MCF 10A (cell line): ENCODE results near the gene PTCH1. TPM values are rescaled to one million over a fixed set of nuclear protein-coding genes. Genes with fewer than 3 reads are reported as not detected.

Experiments used
- BruUV-seq: library from RNA; stranded (reverse); fragments of 400-500 nt; replicated peaks from 2 replicates; lab custom pipeline; 2021; lab: Mats Ljungman, UMichigan
- CTCF ChIA-PET: fragments of 300-600 bp; sonication (Branson Sonifier 250); formaldehyde crosslinking; extraction: SDS; loops from one replicate; lab custom pipeline; 2021; ENCODE audit warnings: antibody characterized with exemption, inconsistent platforms; lab: Yijun Ruan, JAX
- POLR2A ChIA-PET: fragments of 300-600, 350-650 bp; sonication (Branson Sonifier 250); formaldehyde crosslinking; extraction: SDS; loops from one replicate; lab custom pipeline; 2020; ENCODE audit warnings: antibody characterized with exemption, inconsistent platforms; lab: Yijun Ruan, JAX
- DNase-seq: peaks from one replicate; pipeline ENCODE4 v3.0.0-alpha.2; 2018; ENCODE audit not compliant: unreplicated experiment
- H3K27ac Mint-ChIP-seq: one replicate; pipeline ENCODE4 v1.8.0; 2022; ENCODE audit warnings: mild to moderate bottlenecking, low read depth, mixed read lengths; ENCODE audit not compliant: unreplicated experiment
- H3K27me3 Mint-ChIP-seq: one replicate; pipeline ENCODE4 v1.8.0; 2022; ENCODE audit warnings: mixed read lengths; ENCODE audit not compliant: insufficient read depth, unreplicated experiment
- H3K36me3 Mint-ChIP-seq: one replicate; pipeline ENCODE4 v1.8.0; 2022; ENCODE audit warnings: mild to moderate bottlenecking, moderate library complexity, mixed read lengths; ENCODE audit not compliant: insufficient read depth, unreplicated experiment
- H3K4me1 Mint-ChIP-seq: one replicate; pipeline ENCODE4 v1.8.0; 2022; ENCODE audit warnings: mixed read lengths; ENCODE audit not compliant: insufficient read depth, unreplicated experiment
- H3K4me3 Mint-ChIP-seq: one replicate; pipeline ENCODE4 v1.8.0; 2022; ENCODE audit warnings: mild to moderate bottlenecking, moderate library complexity, mixed read lengths; ENCODE audit not compliant: unreplicated experiment
- H3K9me3 Mint-ChIP-seq: one replicate; pipeline ENCODE4 v1.8.0; 2022; ENCODE audit warnings: mixed read lengths; ENCODE audit not compliant: unreplicated experiment
- CTCF ChIP-seq: fragments of 200-600 bp; IDR thresholded peaks from one replicate; pipeline ENCODE4 v1.8.0; 2022; ENCODE audit warnings: antibody characterized with exemption, mild to moderate bottlenecking; ENCODE audit not compliant: unreplicated experiment
- intact Hi-C: fragments of 100-400 bp; cut with micrococcal nuclease; formaldehyde crosslinking; loops from 2 replicates; pipeline ENCODE4 v1.14.1; 2022
- total RNA-seq: library from RNA; stranded (reverse); gene quantifications from 2 replicates; pipeline ENCODE4 v1.2.3, GENCODE V29; 2022

Gene PTCH1
- total RNA-seq, 1 experiment from 2014 or later, result 3.6 TPM

- intact Hi-C loops, result no loop called here
- H3K27me3 Mint-ChIP-seq, result peaks cover 27% of the 10 kb centered on the region
- TF ChIP-seq CTCF, result no peak
- no peaks in the 10 kb centered on the region for H3K4me1 Mint-ChIP-seq
- DNase-seq, result no peak
- H3K4me3 Mint-ChIP-seq, result no peak overlapping the region
- ChIA-PET POLR2A (no interaction called here), CTCF (interaction anchor here (0.6 kb wide), 1 partner anchor 338 kb away, joined by 3 read pairs; no protein-coding TSS in a partner anchor)
- no peaks in the 10 kb centered on the region for H3K36me3 Mint-ChIP-seq
- BruUV-seq, result no TSS peak
- no peaks in the 10 kb centered on the region for H3K9me3 Mint-ChIP-seq
- no peak overlapping the region for H3K27ac Mint-ChIP-seq
These were observed 29.2 kb upstream of the PTCH1 start for GRCh38 chr9:95545831-95546567.

- intact Hi-C loops, result no loop called here
- Mint-ChIP-seq H3K9me3 (no peaks in the 10 kb centered on the region), H3K4me1 (no peaks in the 10 kb centered on the region), H3K27me3 (peaks cover 38% of the 10 kb centered on the region), H3K4me3 (no peak overlapping the region), H3K36me3 (no peaks in the 10 kb centered on the region), H3K27ac (no peak overlapping the region)
- no peak for TF ChIP-seq CTCF
- CTCF ChIA-PET, result interaction anchor here (0.6 kb wide), 1 partner anchor 783 kb away, joined by 3 read pairs; no protein-coding TSS in a partner anchor
- POLR2A ChIA-PET, result no interaction called here
- DNase-seq, result no peak
- BruUV-seq, result no TSS peak
These were observed 17.4 kb upstream of the PTCH1 start for GRCh38 chr9:95533996-95534680.

- no peaks in the 10 kb centered on the region for H3K9me3 Mint-ChIP-seq
- no TSS peak for BruUV-seq
These were observed 13.1 kb upstream of the PTCH1 start for GRCh38 chr9:95529910-95530309.

More at GRCh38 chr9:95529910-95530309, 13.1 kb upstream of the PTCH1 start:
- ChIA-PET CTCF (no interaction called here), POLR2A (interaction anchor here (1.6 kb wide), 1 partner anchor 19 kb away, joined by 9 read pairs; no protein-coding TSS in a partner anchor)
- Mint-ChIP-seq H3K36me3 (no peaks in the 10 kb centered on the region), H3K27me3 (peaks cover 62% of the 10 kb centered on the region), H3K4me1 (no peaks in the 10 kb centered on the region), H3K27ac (no peak overlapping the region), H3K4me3 (no peak overlapping the region)
- intact Hi-C loops, result no loop called here
- TF ChIP-seq CTCF, result no peak
- no peak for DNase-seq
